Measurements from ENCODE around the gene LINGO1.

DNA sequence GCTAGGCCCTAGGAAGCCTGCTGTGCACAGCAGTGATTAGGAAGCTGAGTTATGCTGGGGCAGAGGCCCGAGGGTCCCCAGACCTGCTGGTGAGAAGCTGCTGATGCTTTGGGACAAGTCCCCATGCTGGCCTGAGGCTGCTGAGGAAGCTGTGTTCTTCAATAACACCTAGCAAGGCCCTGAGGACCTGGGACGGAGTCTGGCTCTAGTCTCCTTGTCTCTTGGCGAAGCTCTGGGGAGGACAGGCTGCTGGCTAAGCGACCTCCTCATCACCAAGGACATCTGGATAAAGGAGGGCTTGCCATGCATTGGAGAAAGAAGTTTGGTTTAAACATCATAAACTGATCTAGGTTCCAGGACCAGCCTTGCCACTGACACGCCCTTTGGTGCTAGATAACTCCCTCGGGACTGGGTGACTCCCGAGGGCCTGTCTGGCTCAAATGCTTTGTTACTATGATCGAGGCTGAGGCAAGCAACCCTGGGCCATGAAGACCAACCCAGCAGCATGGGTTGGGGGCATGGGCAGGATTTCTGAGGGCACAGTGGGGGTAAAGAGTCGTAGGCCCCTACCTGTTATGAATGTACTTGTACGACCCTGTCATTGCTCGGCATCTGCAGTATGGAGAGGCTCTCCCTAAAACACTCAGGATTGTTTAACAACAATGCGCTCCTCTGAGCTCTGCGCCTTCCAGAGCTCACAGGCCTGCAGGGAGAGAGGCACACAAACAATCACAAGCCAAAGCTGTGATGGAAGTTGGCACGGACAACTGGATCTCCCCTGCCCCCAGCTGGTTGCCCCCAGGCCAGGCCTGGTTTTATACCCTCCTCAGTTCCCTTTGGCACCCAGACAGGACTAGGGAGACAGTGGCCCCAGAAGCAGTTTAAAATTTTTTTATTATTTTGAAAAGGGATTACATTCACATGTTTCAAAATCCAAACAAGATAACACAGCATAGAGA lies 64.4 kb downstream of the LINGO1 start:
- TF ChIP-seq, protein P1, sequence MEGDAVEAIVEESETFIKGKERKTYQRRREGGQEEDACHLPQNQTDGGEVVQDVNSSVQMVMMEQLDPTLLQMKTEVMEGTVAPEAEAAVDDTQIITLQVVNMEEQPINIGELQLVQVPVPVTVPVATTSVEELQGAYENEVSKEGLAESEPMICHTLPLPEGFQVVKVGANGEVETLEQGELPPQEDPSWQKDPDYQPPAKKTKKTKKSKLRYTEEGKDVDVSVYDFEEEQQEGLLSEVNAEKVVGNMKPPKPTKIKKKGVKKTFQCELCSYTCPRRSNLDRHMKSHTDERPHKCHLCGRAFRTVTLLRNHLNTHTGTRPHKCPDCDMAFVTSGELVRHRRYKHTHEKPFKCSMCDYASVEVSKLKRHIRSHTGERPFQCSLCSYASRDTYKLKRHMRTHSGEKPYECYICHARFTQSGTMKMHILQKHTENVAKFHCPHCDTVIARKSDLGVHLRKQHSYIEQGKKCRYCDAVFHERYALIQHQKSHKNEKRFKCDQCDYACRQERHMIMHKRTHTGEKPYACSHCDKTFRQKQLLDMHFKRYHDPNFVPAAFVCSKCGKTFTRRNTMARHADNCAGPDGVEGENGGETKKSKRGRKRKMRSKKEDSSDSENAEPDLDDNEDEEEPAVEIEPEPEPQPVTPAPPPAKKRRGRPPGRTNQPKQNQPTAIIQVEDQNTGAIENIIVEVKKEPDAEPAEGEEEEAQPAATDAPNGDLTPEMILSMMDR (IDR thresholded peaks at IDR 0.05), result no peak
- TF ChIP-seq POLR2A (IDR thresholded peaks at IDR 0.05), result no peak
